HEK293T (cell line): Measurements from ENCODE around the gene TTC39C.

Experiments
- BHLHE40 ChIP-seq: fragments of 450-650 bp; IDR thresholded peaks from 2 replicates; pipeline ENCODE4 v1.6.1; 2016; ENCODE audit warnings: mild to moderate bottlenecking, moderate library complexity, borderline replicate concordance
- ELF4 ChIP-seq: fragments of 450-650 bp; IDR thresholded peaks from 2 replicates; pipeline ENCODE4 v1.6.1; 2017; ENCODE audit warnings: antibody characterized with exemption
- FOXK2 ChIP-seq: fragments of 450-650 bp; IDR thresholded peaks from 2 replicates; pipeline ENCODE4 v1.6.1; 2016; ENCODE audit warnings: mild to moderate bottlenecking
- FOXM1 ChIP-seq: fragments of 450-650 bp; IDR thresholded peaks from 2 replicates; pipeline ENCODE4 v1.6.1; 2017; ENCODE audit warnings: mild to moderate bottlenecking, borderline replicate concordance
- L3MBTL2 ChIP-seq: fragments of 450-650 bp; conservative IDR thresholded peaks from 2 replicates; pipeline ENCODE4 v1.6.1; 2016; ENCODE audit warnings: mild to moderate bottlenecking
- SP1 ChIP-seq: fragments of 450-650 bp; IDR thresholded peaks from 2 replicates; pipeline ENCODE4 v1.6.1; 2017
- SUZ12 ChIP-seq: fragments of 450-650 bp; IDR thresholded peaks from 2 replicates; pipeline ENCODE4 v1.6.1; 2016; ENCODE audit warnings: mild to moderate bottlenecking
- TARDBP ChIP-seq: fragments of 450-650 bp; IDR thresholded peaks from 2 replicates; pipeline ENCODE4 v1.6.1; 2016

- no peak for TF ChIP-seq L3MBTL2
- TF ChIP-seq SP1, result no peak
- TF ChIP-seq FOXK2, result no peak
- TF ChIP-seq BHLHE40, result no peak
- TF ChIP-seq ELF4, result no peak
- no peak for TF ChIP-seq FOXM1
- TF ChIP-seq SUZ12, result no peak
- no peak for TF ChIP-seq TARDBP
These were observed 38.7 kb downstream of the TTC39C start for GRCh38 chr18:24053211-24053610.
